Astrocyte (in vitro differentiated cells and primary cell): ENCODE data around the gene IL31. TPM values are rescaled to one million over a fixed set of nuclear protein-coding genes. Genes with fewer than 3 reads are reported as not detected.

ENCODE experiments used
- DNase-seq: peaks from one replicate; pipeline ENCODE4 v3.0.0-alpha.2; 2010; ENCODE audit warnings: low read depth
- FAIRE-seq: peaks from 2 replicates; lab custom pipeline; 2011; peaks lifted over from hg19 to GRCh38; lab: Jason Lieb, UNC
- H2AFZ ChIP-seq: 2 replicates; pipeline ENCODE4 v1.6.0; 2012; ENCODE audit warnings: low read depth, low read length, inconsistent platforms
- H3K27ac ChIP-seq: 2 replicates; pipeline ENCODE4 v1.5.1; 2011; ENCODE audit warnings: low read depth, low read length, inconsistent platforms
- H3K27me3 ChIP-seq: 2 replicates; pipeline ENCODE4 v1.6.0; 2011; ENCODE audit warnings: low read length, inconsistent platforms; ENCODE audit not compliant: insufficient read depth
- H3K36me3 ChIP-seq: 2 replicates; pipeline ENCODE4 v1.5.1; 2011; ENCODE audit warnings: low read length, inconsistent platforms; ENCODE audit not compliant: insufficient read depth
- H3K4me1 ChIP-seq: 2 replicates; pipeline ENCODE4 v1.5.1; 2011; ENCODE audit warnings: low read length, inconsistent platforms; ENCODE audit not compliant: insufficient read depth
- H3K4me2 ChIP-seq: 2 replicates; pipeline ENCODE4 v1.6.0; 2012; ENCODE audit warnings: low read length, inconsistent platforms
- H3K4me3 ChIP-seq: 2 replicates; pipeline ENCODE4 v1.5.1; 2011; ENCODE audit warnings: low read depth, mild to moderate bottlenecking, low read length, inconsistent platforms; ENCODE audit not compliant: insufficient read depth
- H3K79me2 ChIP-seq: 2 replicates; pipeline ENCODE4 v1.6.0; 2012; ENCODE audit warnings: mild to moderate bottlenecking, low read length, inconsistent platforms; ENCODE audit not compliant: insufficient read depth
- H3K9ac ChIP-seq: 2 replicates; pipeline ENCODE4 v1.6.0; 2012; ENCODE audit warnings: mild to moderate bottlenecking, low read length, inconsistent platforms
- H3K9me3 ChIP-seq: 2 replicates; pipeline ENCODE4 v1.5.1; 2012; ENCODE audit warnings: low read depth, mild to moderate bottlenecking, low read length, inconsistent platforms; ENCODE audit not compliant: insufficient read depth
- H4K20me1 ChIP-seq: 2 replicates; pipeline ENCODE4 v1.6.0; 2012; ENCODE audit warnings: low read length, inconsistent platforms; ENCODE audit not compliant: insufficient read depth
- H3K27ac Mint-ChIP-seq: one replicate; pipeline ENCODE4 v1.8.0; 2021; ENCODE audit warnings: mild to moderate bottlenecking, mixed read lengths; ENCODE audit not compliant: unreplicated experiment
- H3K27me3 Mint-ChIP-seq: one replicate; pipeline ENCODE4 v1.8.0; 2021; ENCODE audit warnings: low read depth, mixed read lengths; ENCODE audit not compliant: unreplicated experiment
- H3K36me3 Mint-ChIP-seq: one replicate; pipeline ENCODE4 v1.8.0; 2021; ENCODE audit warnings: low read depth, mixed read lengths; ENCODE audit not compliant: unreplicated experiment
- H3K4me1 Mint-ChIP-seq: one replicate; pipeline ENCODE4 v1.8.0; 2021; ENCODE audit warnings: low read depth, mixed read lengths; ENCODE audit not compliant: unreplicated experiment
- H3K4me3 Mint-ChIP-seq: one replicate; pipeline ENCODE4 v1.8.0; 2021; ENCODE audit warnings: mild to moderate bottlenecking, moderate library complexity, mixed read lengths; ENCODE audit not compliant: unreplicated experiment
- H3K9me3 Mint-ChIP-seq: one replicate; pipeline ENCODE4 v1.8.0; 2021; ENCODE audit warnings: mild to moderate bottlenecking, mixed read lengths; ENCODE audit not compliant: unreplicated experiment
- EZH2 ChIP-seq: IDR thresholded peaks from 2 replicates; pipeline ENCODE4 v1.6.1; 2012; ENCODE audit warnings: mild to moderate bottlenecking, low read length, inconsistent platforms; ENCODE audit not compliant: insufficient read depth
- total RNA-seq: library from RNA; stranded (reverse); gene quantifications from 2 replicates; pipeline ENCODE4 v1.2.1, GENCODE V29; 2021
- TF ChIP-seq, protein P1 (sequence below): IDR thresholded peaks from 2 replicates; pipeline ENCODE4 v1.5.1; 2011; ENCODE audit warnings: low read depth, mild to moderate bottlenecking, inconsistent platforms, low read length, moderate library complexity; ENCODE audit not compliant: insufficient read depth

IL31 gene
- total RNA-seq, 1 donor from 2014 or later = not detected

DNA sequence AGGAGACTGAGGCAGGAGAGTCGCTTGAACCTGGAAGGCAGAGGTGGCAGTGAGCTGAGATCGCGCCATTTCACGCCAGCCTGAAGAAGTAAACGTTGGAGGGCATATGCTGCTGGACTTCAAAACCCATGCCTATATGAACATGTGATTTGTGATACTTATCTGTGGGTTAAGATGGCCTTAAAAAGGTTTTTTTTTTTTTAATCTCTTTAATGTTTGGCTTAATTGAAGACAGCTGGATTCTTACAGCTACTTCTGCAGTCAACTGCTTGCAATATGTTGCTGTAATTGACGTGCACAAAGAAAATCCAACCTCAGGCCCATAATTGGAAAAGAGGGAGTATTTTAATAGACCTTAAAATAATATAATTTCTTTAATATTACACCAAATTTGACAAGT is 28.0 kb upstream of the IL31 start:
- Histone ChIP-seq H3K36me3 (no peaks in the 10 kb centered on the region), H3K9ac (no peak overlapping the region), H3K79me2 (no peaks in the 10 kb centered on the region), H4K20me1 (peaks cover 25% of the 10 kb centered on the region), H2AFZ (no peak overlapping the region), H3K4me3 (no peak overlapping the region), H3K27ac (no peak overlapping the region), H3K9me3 (no peaks in the 10 kb centered on the region), H3K4me2 (no peak overlapping the region), H3K27me3 (peaks cover 22% of the 10 kb centered on the region), H3K4me1 (peaks cover 6% of the 10 kb centered on the region)
- no peak for DNase-seq
- Mint-ChIP-seq H3K27me3 (peaks cover 23% of the 10 kb centered on the region), H3K27ac (no peak overlapping the region), H3K4me3 (no peak overlapping the region), H3K36me3 (no peaks in the 10 kb centered on the region), H3K4me1 (peaks cover 3% of the 10 kb centered on the region), H3K9me3 (peaks cover 4% of the 10 kb centered on the region)
- FAIRE-seq = no peak
- TF ChIP-seq EZH2 = no peak
- TF ChIP-seq, protein P1, sequence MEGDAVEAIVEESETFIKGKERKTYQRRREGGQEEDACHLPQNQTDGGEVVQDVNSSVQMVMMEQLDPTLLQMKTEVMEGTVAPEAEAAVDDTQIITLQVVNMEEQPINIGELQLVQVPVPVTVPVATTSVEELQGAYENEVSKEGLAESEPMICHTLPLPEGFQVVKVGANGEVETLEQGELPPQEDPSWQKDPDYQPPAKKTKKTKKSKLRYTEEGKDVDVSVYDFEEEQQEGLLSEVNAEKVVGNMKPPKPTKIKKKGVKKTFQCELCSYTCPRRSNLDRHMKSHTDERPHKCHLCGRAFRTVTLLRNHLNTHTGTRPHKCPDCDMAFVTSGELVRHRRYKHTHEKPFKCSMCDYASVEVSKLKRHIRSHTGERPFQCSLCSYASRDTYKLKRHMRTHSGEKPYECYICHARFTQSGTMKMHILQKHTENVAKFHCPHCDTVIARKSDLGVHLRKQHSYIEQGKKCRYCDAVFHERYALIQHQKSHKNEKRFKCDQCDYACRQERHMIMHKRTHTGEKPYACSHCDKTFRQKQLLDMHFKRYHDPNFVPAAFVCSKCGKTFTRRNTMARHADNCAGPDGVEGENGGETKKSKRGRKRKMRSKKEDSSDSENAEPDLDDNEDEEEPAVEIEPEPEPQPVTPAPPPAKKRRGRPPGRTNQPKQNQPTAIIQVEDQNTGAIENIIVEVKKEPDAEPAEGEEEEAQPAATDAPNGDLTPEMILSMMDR = no peak

DNA sequence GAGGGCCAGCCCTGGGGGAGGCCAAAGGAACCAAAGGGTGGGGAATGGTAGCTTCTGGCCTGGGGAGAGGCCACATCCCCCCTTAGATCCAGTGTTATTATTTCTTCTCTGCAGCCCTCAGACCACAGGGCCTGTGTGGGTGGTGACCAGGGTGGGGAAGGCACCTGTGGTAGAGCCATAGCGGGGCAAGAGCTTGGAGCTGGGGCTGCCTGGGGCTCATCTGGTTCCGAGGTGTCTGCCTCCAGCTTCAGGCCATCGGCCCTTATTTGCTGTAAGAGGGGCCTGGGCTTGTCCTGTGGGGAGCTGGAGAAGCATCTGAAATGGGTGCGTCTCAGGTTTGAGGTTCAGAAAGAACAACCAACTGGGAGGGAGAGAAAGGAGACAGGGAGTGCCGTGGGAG is 27.4 kb upstream of the IL31 start:
- Histone ChIP-seq H3K27ac (no peak overlapping the region), H3K4me3 (no peak overlapping the region), H3K27me3 (peaks cover 22% of the 10 kb centered on the region), H2AFZ (no peak overlapping the region), H3K79me2 (no peaks in the 10 kb centered on the region), H3K4me2 (no peak overlapping the region), H3K9me3 (no peaks in the 10 kb centered on the region), H3K36me3 (no peaks in the 10 kb centered on the region), H4K20me1 (peaks cover 19% of the 10 kb centered on the region), H3K9ac (no peak overlapping the region), H3K4me1 (peaks cover 6% of the 10 kb centered on the region)
- TF ChIP-seq, protein P1 = no peak
- TF ChIP-seq EZH2 = no peak
- H3K4me3 Mint-ChIP-seq = no peak overlapping the region
- H3K4me1 Mint-ChIP-seq = peaks cover 3% of the 10 kb centered on the region
- H3K9me3 Mint-ChIP-seq = peaks cover 4% of the 10 kb centered on the region
- peaks cover 23% of the 10 kb centered on the region for H3K27me3 Mint-ChIP-seq
- H3K36me3 Mint-ChIP-seq = no peaks in the 10 kb centered on the region
- no peak overlapping the region for H3K27ac Mint-ChIP-seq
- FAIRE-seq (no peak), DNase-seq (no peak)

DNA sequence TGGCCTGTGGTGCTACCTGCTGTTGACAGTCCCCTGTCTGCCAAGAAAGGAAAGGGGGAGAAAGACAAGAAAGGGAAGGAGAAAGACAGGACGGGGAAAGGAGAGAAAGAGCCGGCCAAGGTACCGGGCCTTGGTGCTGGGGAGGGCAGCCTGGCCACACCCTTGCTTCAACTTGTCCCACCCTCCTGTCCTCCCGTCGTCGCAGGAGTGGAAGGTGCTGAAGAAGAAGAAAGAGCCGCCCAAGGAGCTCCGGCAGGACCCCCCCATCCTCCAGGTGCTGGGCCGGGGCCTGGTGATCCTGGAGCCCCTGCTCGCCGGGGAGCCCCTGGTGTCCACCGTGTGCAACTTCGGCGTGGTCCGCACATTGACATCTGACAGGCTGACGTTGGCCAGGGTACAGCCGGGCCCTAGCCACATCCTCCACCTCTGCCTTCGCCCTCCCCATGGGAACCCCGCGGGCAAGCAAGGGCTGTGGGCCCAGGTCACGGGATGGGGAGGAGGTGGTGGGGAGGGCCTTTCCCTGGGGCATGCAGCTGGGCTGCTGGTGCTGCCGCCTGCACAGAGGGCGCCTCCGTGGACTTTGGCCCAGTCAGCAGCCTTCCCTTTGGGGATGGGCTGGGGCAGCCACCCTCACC is 26.6 kb upstream of the IL31 start:
- peaks cover 3% of the 10 kb centered on the region for H3K4me1 Mint-ChIP-seq
- Histone ChIP-seq H4K20me1 (peaks cover 11% of the 10 kb centered on the region), H3K4me2 (no peak overlapping the region), H3K4me1 (peaks cover 6% of the 10 kb centered on the region), H3K9me3 (no peaks in the 10 kb centered on the region), H3K27me3 (peaks cover 19% of the 10 kb centered on the region), H3K9ac (no peak overlapping the region), H3K4me3 (no peak overlapping the region), H3K36me3 (no peaks in the 10 kb centered on the region), H2AFZ (no peak overlapping the region), H3K27ac (no peak overlapping the region), H3K79me2 (no peaks in the 10 kb centered on the region)
- peaks cover 23% of the 10 kb centered on the region for H3K27me3 Mint-ChIP-seq
- DNase-seq (no peak), FAIRE-seq (no peak)
- TF ChIP-seq EZH2 = no peak
- TF ChIP-seq, protein P1 = no peak
- peaks cover 4% of the 10 kb centered on the region for H3K36me3 Mint-ChIP-seq
- no peak overlapping the region for H3K4me3 Mint-ChIP-seq
- peaks cover 6% of the 10 kb centered on the region for H3K9me3 Mint-ChIP-seq
- no peak overlapping the region for H3K27ac Mint-ChIP-seq
